ENCODE data around the gene METTL16. TPM values are rescaled to one million over a fixed set of nuclear protein-coding genes. Genes with fewer than 3 reads are reported as not detected.

METTL16 gene
- total and polyA plus RNA-seq, 2 experiments from 2014 or later: 40.1 to 80.8 TPM

GRCh38 chr17:2560658-2561057, 49.0 kb upstream of the METTL16 start:
- no peak for ATAC-seq
- peaks cover 4% of the 10 kb centered on the region; the same call in 1 of the 2 replicates for H3K36me3 ChIP-seq (ENCODE audit: insufficient read depth)
- H3K4me1 Mint-ChIP-seq: no peaks in the 10 kb centered on the region
- no peaks in the 10 kb centered on the region for H3K4me1 ChIP-seq (ENCODE audit: insufficient read depth)
- H3K4me2 ChIP-seq: no peak overlapping the region
- H3K4me3 ChIP-seq: no peak overlapping the region
- H4K20me1 ChIP-seq (replicated peaks; ENCODE audit: insufficient read depth): no peaks in the 10 kb centered on the region
- H3K36me3 Mint-ChIP-seq (ENCODE audit: low read depth): peaks cover 18% of the 10 kb centered on the region; the same call in 2 of the 3 replicates
- no peaks in the 10 kb centered on the region for H3K79me2 ChIP-seq (replicated peaks; ENCODE audit: insufficient read depth)
- no peak overlapping the region for H3K27ac ChIP-seq (ENCODE audit: low read depth)
- no peak overlapping the region for H3K27ac Mint-ChIP-seq
- no peaks in the 10 kb centered on the region for H3K27me3 ChIP-seq (ENCODE audit: insufficient read depth)
- peaks cover 33% of the 10 kb centered on the region for H3K9me3 Mint-ChIP-seq
- TF ChIP-seq EZH2 (IDR thresholded peaks at IDR 0.05; ENCODE audit: low read depth, unreplicated experiment) (no peak), REST (IDR thresholded peaks at IDR 0.05; ENCODE audit: unreplicated experiment) (no peak), CREB1 (CRISPR knock-in tag; IDR thresholded peaks at IDR 0.05; ENCODE audit: low read depth) (no peak), STAT1 (IDR thresholded peaks at IDR 0.05; ENCODE audit: unreplicated experiment) (no peak), ZNF114 (CRISPR knock-in tag; IDR thresholded peaks at IDR 0.05) (no peak), JUNB (IDR thresholded peaks at IDR 0.05; ENCODE audit: unreplicated experiment) (no peak), EZH2phosphoT487 (IDR thresholded peaks at IDR 0.05; ENCODE audit: unreplicated experiment) (no peak), NANOG (IDR thresholded peaks at IDR 0.05; ENCODE audit: borderline replicate concordance) (no peak), POLR2AphosphoS5 (IDR thresholded peaks at IDR 0.05; ENCODE audit: low read depth) (no peak), ZNF331 (CRISPR knock-in tag; IDR thresholded peaks at IDR 0.05; ENCODE audit: low read depth) (no peak)
- TF ChIP-seq, protein P1, sequence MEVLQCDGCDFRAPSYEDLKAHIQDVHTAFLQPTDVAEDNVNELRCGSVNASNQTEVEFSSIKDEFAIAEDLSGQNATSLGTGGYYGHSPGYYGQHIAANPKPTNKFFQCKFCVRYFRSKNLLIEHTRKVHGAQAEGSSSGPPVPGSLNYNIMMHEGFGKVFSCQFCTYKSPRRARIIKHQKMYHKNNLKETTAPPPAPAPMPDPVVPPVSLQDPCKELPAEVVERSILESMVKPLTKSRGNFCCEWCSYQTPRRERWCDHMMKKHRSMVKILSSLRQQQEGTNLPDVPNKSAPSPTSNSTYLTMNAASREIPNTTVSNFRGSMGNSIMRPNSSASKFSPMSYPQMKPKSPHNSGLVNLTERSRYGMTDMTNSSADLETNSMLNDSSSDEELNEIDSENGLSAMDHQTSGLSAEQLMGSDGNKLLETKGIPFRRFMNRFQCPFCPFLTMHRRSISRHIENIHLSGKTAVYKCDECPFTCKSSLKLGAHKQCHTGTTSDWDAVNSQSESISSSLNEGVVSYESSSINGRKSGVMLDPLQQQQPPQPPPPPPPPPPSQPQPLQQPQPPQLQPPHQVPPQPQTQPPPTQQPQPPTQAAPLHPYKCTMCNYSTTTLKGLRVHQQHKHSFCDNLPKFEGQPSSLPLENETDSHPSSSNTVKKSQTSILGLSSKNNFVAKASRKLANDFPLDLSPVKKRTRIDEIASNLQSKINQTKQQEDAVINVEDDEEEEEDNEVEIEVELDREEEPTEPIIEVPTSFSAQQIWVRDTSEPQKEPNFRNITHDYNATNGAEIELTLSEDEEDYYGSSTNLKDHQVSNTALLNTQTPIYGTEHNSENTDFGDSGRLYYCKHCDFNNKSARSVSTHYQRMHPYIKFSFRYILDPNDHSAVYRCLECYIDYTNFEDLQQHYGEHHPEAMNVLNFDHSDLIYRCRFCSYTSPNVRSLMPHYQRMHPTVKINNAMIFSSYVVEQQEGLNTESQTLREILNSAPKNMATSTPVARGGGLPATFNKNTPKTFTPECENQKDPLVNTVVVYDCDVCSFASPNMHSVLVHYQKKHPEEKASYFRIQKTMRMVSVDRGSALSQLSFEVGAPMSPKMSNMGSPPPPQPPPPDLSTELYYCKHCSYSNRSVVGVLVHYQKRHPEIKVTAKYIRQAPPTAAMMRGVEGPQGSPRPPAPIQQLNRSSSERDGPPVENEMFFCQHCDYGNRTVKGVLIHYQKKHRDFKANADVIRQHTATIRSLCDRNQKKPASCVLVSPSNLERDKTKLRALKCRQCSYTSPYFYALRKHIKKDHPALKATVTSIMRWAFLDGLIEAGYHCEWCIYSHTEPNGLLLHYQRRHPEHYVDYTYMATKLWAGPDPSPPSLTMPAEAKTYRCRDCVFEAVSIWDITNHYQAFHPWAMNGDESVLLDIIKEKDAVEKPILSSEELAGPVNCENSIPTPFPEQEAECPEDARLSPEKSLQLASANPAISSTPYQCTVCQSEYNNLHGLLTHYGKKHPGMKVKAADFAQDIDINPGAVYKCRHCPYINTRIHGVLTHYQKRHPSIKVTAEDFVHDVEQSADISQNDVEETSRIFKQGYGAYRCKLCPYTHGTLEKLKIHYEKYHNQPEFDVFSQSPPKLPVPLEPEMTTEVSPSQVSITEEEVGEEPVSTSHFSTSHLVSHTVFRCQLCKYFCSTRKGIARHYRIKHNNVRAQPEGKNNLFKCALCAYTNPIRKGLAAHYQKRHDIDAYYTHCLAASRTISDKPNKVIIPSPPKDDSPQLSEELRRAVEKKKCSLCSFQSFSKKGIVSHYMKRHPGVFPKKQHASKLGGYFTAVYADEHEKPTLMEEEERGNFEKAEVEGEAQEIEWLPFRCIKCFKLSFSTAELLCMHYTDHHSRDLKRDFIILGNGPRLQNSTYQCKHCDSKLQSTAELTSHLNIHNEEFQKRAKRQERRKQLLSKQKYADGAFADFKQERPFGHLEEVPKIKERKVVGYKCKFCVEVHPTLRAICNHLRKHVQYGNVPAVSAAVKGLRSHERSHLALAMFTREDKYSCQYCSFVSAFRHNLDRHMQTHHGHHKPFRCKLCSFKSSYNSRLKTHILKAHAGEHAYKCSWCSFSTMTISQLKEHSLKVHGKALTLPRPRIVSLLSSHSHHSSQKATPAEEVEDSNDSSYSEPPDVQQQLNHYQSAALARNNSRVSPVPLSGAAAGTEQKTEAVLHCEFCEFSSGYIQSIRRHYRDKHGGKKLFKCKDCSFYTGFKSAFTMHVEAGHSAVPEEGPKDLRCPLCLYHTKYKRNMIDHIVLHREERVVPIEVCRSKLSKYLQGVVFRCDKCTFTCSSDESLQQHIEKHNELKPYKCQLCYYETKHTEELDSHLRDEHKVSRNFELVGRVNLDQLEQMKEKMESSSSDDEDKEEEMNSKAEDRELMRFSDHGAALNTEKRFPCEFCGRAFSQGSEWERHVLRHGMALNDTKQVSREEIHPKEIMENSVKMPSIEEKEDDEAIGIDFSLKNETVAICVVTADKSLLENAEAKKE (CRISPR knock-in tag; IDR thresholded peaks at IDR 0.05): no peak
- TF ChIP-seq, protein P2, sequence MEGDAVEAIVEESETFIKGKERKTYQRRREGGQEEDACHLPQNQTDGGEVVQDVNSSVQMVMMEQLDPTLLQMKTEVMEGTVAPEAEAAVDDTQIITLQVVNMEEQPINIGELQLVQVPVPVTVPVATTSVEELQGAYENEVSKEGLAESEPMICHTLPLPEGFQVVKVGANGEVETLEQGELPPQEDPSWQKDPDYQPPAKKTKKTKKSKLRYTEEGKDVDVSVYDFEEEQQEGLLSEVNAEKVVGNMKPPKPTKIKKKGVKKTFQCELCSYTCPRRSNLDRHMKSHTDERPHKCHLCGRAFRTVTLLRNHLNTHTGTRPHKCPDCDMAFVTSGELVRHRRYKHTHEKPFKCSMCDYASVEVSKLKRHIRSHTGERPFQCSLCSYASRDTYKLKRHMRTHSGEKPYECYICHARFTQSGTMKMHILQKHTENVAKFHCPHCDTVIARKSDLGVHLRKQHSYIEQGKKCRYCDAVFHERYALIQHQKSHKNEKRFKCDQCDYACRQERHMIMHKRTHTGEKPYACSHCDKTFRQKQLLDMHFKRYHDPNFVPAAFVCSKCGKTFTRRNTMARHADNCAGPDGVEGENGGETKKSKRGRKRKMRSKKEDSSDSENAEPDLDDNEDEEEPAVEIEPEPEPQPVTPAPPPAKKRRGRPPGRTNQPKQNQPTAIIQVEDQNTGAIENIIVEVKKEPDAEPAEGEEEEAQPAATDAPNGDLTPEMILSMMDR (conservative IDR thresholded peaks at IDR 0.05; ENCODE audit: low read depth in 2 of 2): no peak
- TF ChIP-seq, protein P3, sequence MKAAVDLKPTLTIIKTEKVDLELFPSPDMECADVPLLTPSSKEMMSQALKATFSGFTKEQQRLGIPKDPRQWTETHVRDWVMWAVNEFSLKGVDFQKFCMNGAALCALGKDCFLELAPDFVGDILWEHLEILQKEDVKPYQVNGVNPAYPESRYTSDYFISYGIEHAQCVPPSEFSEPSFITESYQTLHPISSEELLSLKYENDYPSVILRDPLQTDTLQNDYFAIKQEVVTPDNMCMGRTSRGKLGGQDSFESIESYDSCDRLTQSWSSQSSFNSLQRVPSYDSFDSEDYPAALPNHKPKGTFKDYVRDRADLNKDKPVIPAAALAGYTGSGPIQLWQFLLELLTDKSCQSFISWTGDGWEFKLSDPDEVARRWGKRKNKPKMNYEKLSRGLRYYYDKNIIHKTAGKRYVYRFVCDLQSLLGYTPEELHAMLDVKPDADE (IDR thresholded peaks at IDR 0.05): no peak
- no peaks in the 10 kb centered on the region for H3K9me2 ChIP-seq (ENCODE audit: insufficient read depth)
- H3K4me3 Mint-ChIP-seq: no peak overlapping the region
- no peak for DNase-seq (ENCODE audit: low spot score)
- no peaks in the 10 kb centered on the region for H3F3A ChIP-seq (replicated peaks; ENCODE audit: low read depth)
- H2AFZ ChIP-seq: no peak overlapping the region
- H3K27me3 Mint-ChIP-seq (ENCODE audit: insufficient read depth, low read depth, poor library complexity): peaks cover 7% of the 10 kb centered on the region

All from GM23338 (cell line).